SK-N-SH treated with all-trans-retinoic acid at 6 μM for 48 hours (cell line): ENCODE results near the gene CREB3L2.

ENCODE experiments used
- BACH2 ChIP-seq: fragments of 250-450 bp; sonication (Bioruptor Pico); IDR thresholded peaks from 2 replicates; pipeline ENCODE4 v1.9.0; 2021; ENCODE audit warnings: mild to moderate bottlenecking, borderline replicate concordance
- CREB5 ChIP-seq: fragments of 250-450 bp; sonication (Bioruptor Pico); IDR thresholded peaks from 2 replicates; pipeline ENCODE4 v1.5.1; 2020; ENCODE audit warnings: low read depth, mild to moderate bottlenecking, moderate library complexity
- GLIS3 ChIP-seq: fragments of 250-450 bp; sonication (Bioruptor Pico); IDR thresholded peaks from 2 replicates; pipeline ENCODE4 v1.5.0; 2020; ENCODE audit warnings: mild to moderate bottlenecking, moderate library complexity
- OSR1 ChIP-seq: fragments of 250-450 bp; sonication (Bioruptor Pico); IDR thresholded peaks from 2 replicates; pipeline ENCODE4 v1.8.0; 2022; ENCODE audit warnings: moderate library complexity, mild to moderate bottlenecking, inconsistent platforms
- POU6F1 ChIP-seq: fragments of 250-450 bp; sonication (Bioruptor Pico); IDR thresholded peaks from 2 replicates; pipeline ENCODE4 v1.8.0; 2021; ENCODE audit warnings: low read depth, mild to moderate bottlenecking, moderate library complexity, borderline replicate concordance

GRCh38 chr7:137951700-137952425 lies 50.0 kb downstream of the CREB3L2 start:
- TF ChIP-seq OSR1: no peak
- no peak for TF ChIP-seq BACH2
- TF ChIP-seq CREB5: no peak
- no peak for TF ChIP-seq POU6F1 (CRISPR knock-in tag)
- no peak for TF ChIP-seq GLIS3 (CRISPR knock-in tag)
